Measurements from ENCODE around the gene LAMB3.

DNA sequence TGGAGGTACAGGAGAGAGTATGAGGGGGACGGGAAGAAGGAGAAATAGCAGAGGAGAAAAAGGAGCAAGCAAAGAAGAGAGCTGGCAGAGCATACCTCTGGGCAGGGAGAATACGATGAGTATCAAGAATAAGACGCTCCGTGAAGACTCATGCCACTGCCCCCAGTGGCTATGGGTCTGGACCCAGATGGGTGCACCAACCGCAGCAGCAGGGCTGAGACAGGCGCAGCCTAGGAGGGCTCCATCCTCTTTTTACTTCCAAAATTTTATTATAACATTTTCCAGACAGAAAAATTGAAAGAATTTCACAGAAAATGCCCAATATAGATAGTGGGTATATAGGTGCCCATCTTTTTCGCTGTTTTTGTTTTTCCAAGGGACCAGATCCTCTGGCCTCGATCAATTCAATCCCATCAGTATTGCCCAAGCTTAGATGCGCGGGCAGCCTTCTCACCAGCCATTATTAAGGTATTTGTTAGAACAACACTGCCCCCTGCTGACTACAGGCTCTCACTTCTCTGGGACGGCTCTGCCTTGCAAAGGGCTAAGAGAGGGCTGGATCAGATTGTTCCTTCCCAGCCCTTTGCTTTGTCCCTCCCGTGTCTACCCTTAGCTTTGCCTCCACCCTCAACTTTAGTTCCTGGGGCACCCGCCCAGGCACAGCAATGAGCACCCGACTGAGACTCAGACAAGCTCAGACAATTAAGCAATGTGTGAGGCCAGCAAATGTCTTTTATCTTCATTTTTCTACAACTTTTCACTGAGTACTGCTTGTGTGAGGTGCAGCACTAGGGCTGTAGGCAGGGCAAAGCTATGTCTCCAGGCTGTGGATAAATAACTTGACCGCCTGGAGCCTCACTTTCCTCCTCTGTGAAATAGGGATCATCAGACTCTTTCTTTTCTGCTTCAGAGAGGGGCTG lies 86.2 kb downstream of the LAMB3 start:
- TF ChIP-seq, protein P1, sequence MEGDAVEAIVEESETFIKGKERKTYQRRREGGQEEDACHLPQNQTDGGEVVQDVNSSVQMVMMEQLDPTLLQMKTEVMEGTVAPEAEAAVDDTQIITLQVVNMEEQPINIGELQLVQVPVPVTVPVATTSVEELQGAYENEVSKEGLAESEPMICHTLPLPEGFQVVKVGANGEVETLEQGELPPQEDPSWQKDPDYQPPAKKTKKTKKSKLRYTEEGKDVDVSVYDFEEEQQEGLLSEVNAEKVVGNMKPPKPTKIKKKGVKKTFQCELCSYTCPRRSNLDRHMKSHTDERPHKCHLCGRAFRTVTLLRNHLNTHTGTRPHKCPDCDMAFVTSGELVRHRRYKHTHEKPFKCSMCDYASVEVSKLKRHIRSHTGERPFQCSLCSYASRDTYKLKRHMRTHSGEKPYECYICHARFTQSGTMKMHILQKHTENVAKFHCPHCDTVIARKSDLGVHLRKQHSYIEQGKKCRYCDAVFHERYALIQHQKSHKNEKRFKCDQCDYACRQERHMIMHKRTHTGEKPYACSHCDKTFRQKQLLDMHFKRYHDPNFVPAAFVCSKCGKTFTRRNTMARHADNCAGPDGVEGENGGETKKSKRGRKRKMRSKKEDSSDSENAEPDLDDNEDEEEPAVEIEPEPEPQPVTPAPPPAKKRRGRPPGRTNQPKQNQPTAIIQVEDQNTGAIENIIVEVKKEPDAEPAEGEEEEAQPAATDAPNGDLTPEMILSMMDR (IDR thresholded peaks at IDR 0.05): peak; percentile 46 to 77 (median 66)
- no peak for TF ChIP-seq POLR2AphosphoS5 (IDR thresholded peaks at IDR 0.05)
- TF ChIP-seq EP300 (IDR thresholded peaks at IDR 0.05): no peak
- TF ChIP-seq POLR2A (IDR thresholded peaks at IDR 0.05): no peak

Data from upper lobe of left lung (tissue), 4 donors.